HG02610 (cell line): ENCODE measurements around the gene FKTN.

ENCODE experiments used
- ATAC-seq: cut with Tn5 transposase; IDR thresholded peaks from one replicate; pipeline ENCODE4 v1.9.1; 2021; ENCODE audit warnings: mild to moderate bottlenecking, moderate library complexity; ENCODE audit not compliant: unreplicated experiment

The FKTN gene

GRCh38 chr9:105673850-105674387 lies 116.0 kb downstream of the FKTN start:
- no peak for ATAC-seq

DNA sequence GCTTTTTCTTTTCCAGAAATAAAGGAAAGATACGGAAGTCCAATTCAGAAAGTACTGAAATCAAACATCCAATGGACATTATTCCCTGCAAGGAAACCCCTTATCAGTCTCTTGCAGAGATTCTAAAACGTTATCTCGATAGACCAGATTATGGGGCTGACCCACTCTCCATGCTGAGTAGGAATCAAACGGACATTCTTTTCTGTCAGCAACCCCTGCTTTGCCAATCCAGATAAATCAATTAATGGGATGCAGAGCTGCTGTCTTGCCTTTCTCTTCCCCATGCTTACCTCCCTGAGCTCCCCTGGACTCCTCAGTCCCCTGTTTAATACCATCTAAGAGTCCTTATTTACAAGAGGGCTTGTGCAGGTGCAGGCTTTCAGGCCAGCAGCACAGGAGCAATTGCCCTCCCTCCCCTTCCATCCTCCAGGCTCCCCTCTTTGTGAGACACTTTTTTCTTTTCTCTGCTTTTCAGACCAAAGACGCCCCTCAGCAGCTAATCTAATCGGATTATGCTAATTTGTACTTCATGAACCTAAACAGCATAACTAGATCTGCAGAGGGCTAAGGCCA lies 118.5 kb downstream of the FKTN start:
- no peak for ATAC-seq

- ATAC-seq, result no peak
Observed at GRCh38 chr9:105678163-105678562, 120.2 kb downstream of the FKTN start.

DNA sequence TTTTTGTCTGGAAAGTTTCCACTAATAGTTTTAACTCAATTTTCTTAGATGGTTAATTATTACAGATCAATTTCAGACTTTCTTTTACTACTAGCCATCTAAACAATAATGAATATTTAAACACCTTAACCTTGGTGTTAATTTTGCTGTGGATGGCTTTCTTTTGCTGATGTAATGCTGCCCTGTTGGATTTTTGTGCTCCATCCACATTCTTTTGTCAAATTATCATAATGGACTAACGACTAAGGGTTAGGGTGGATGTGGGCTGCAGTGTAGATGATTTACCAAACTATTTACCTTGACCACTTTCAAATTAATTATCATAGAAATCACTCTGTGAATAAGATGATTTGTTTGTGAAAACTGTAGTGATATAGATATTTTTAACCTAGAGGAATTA lies 120.8 kb downstream of the FKTN start:
- no peak for ATAC-seq

GRCh38 chr9:105679257-105680022 lies 121.5 kb downstream of the FKTN start:
- no peak for ATAC-seq

GRCh38 chr9:105681313-105681712 lies 123.4 kb downstream of the FKTN start:
- no peak for ATAC-seq

- no peak for ATAC-seq
Observed at GRCh38 chr9:105681724-105682123, 123.8 kb downstream of the FKTN start.

DNA sequence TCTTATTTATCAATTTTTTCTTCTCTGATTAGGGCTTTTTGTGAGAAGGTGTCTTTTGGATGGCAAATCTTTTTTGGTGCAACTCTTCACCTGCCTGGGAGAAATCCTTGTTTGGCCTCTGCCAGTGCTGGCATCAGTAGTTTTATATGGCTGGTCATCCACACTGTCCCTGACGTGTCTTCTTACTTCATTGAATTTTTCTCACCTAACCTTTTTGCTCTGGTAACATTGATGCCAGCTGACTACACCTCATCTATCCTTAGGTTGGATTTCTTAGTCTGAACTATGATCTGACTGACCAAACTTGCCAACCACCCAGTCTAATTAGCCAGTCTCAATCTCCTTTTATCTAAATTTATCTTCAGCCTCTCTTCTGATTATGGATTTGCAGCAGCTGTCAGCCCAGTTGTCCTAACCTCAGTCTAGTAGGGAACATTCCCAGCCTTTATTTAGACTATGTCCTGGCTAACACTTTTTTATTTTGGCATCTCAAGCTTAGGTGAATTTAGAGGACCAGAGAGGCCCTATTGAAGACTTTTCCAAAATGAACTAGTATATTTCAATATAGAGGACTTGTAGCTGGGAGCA lies 125.9 kb downstream of the FKTN start:
- ATAC-seq, result no peak

DNA sequence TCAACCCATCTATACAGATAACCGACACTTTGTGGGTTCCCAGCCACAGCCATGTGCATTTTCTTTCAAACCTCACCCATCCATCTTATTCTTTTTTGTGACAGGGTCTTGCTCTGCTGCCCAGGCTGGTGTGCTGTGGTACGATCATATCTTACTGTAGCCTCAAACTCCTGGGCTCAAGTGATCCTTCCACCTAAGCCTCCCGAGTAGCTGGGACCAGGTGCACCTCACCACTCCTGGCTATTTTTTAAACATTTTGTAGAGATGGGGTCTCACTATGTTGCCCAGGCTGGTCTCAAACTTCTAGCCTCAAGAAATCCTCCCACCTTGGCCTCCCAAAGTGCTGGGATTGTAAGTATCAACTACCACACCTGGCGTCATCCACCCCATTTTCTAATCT lies 129.0 kb downstream of the FKTN start:
- no peak for ATAC-seq
